ENCODE results near the gene HLCS.

Gene HLCS

GRCh38 chr21:36703626-36704280 is 262.7 kb downstream of the HLCS start:
- H3K4me1 ChIP-seq: peaks cover 0 to 77% (median 61%) of the 10 kb centered on the region in 4 donors
- intact Hi-C loops (cut with DNase I; ENCODE audit: low total_unique reads): no loop called here
- no peak overlapping the region for H3K27ac ChIP-seq
- TF ChIP-seq CTCF (IDR thresholded peaks at IDR 0.05): no peak
- no peak overlapping the region for H3K4me3 ChIP-seq
- no peaks in the 10 kb centered on the region for H3K36me3 ChIP-seq
- no peaks in the 10 kb centered on the region for H3K9me3 ChIP-seq
- no peak for DNase-seq
- H3K27me3 ChIP-seq: peaks cover 3 to 100% of the 10 kb centered on the region in 2 donors

GRCh38 chr21:36703123-36703522 is 263.3 kb downstream of the HLCS start:
- intact Hi-C loops (cut with DNase I; ENCODE audit: low total_unique reads): no loop called here
- no peak overlapping the region for H3K4me3 ChIP-seq
- no peaks in the 10 kb centered on the region for H3K9me3 ChIP-seq
- peaks cover 3 to 100% of the 10 kb centered on the region in 2 donors for H3K27me3 ChIP-seq
- TF ChIP-seq CTCF (IDR thresholded peaks at IDR 0.05): no peak
- DNase-seq: no peak
- H3K4me1 ChIP-seq: peaks cover 0 to 77% (median 61%) of the 10 kb centered on the region in 4 donors
- H3K27ac ChIP-seq: no peak overlapping the region
- no peaks in the 10 kb centered on the region for H3K36me3 ChIP-seq

GRCh38 chr21:36702622-36702968 is 263.9 kb downstream of the HLCS start:
- Histone ChIP-seq H3K27ac (no peak overlapping the region), H3K4me3 (no peak overlapping the region), H3K9me3 (no peaks in the 10 kb centered on the region), H3K36me3 (no peaks in the 10 kb centered on the region), H3K4me1 (peaks cover 0 to 77% (median 60%) of the 10 kb centered on the region in 4 donors), H3K27me3 (peaks cover 3 to 100% of the 10 kb centered on the region in 2 donors)
- intact Hi-C loops (cut with DNase I; ENCODE audit: low total_unique reads): no loop called here
- no peak for DNase-seq
- no peak for TF ChIP-seq CTCF (IDR thresholded peaks at IDR 0.05)

- Histone ChIP-seq H3K9me3 (no peaks in the 10 kb centered on the region), H3K4me1 (peaks cover 0 to 77% (median 62%) of the 10 kb centered on the region in 4 donors), H3K36me3 (no peaks in the 10 kb centered on the region), H3K4me3 (no peak overlapping the region), H3K27me3 (peaks cover 3 to 100% of the 10 kb centered on the region in 2 donors), H3K27ac (no peak overlapping the region)
- intact Hi-C loops (cut with DNase I; ENCODE audit: low total_unique reads): no loop called here
- TF ChIP-seq CTCF (IDR thresholded peaks at IDR 0.05): no peak
- no peak for DNase-seq
Measured at GRCh38 chr21:36701756-36702621, 264.5 kb downstream of the HLCS start.

- peaks cover 0 to 72% (median 62%) of the 10 kb centered on the region in 4 donors for H3K4me1 ChIP-seq
- H3K36me3 ChIP-seq: no peaks in the 10 kb centered on the region
- H3K4me3 ChIP-seq: peak overlapping the region; percentile 8 to 21
- intact Hi-C loops (cut with DNase I; ENCODE audit: low total_unique reads): no loop called here
- H3K27ac ChIP-seq: no peak overlapping the region
- TF ChIP-seq CTCF (IDR thresholded peaks at IDR 0.05): no peak
- H3K9me3 ChIP-seq: no peaks in the 10 kb centered on the region
- peaks cover 3 to 100% of the 10 kb centered on the region in 2 donors for H3K27me3 ChIP-seq
- no peak for DNase-seq
Measured at GRCh38 chr21:36700971-36701755, 265.3 kb downstream of the HLCS start.
